ENCODE measurements around the gene EBF4.

DNA sequence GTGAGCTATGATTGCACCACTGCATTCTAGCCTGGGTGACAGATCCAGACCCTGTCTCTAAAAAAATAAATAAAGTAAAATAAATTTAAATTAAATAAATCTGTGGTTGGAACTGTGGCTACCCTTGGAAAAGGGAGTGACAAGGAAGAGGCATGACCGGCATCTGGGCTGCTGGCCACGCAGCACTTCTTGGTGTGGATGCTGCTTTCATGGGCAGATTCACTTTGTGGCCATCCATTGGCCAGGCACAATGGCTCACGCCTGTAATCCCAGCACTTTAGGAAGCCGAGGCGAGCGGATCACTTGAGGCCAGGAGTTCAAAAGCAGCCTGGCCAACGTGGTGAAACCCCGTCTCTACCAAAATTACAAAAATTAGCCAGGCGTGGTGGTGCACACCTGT is 16.1 kb downstream of the EBF4 start:
- TF ChIP-seq GATA2 (IDR thresholded peaks at IDR 0.05; ENCODE audit: low read depth, low read length) (no peak), GATA3 (IDR thresholded peaks at IDR 0.05; ENCODE audit: low read depth, low read length) (no peak)

Data from SH-SY5Y (cell line).